DMS53 treated with DMSO at 0.1 percent for 48 hours (cell line): ENCODE data around the gene ACOX1.

Experiments
- DNase-seq: peaks from one replicate; lab custom pipeline; 2025; ENCODE audit not compliant: unreplicated experiment; lab: John Stamatoyannopoulos, UW

The ACOX1 gene

DNA sequence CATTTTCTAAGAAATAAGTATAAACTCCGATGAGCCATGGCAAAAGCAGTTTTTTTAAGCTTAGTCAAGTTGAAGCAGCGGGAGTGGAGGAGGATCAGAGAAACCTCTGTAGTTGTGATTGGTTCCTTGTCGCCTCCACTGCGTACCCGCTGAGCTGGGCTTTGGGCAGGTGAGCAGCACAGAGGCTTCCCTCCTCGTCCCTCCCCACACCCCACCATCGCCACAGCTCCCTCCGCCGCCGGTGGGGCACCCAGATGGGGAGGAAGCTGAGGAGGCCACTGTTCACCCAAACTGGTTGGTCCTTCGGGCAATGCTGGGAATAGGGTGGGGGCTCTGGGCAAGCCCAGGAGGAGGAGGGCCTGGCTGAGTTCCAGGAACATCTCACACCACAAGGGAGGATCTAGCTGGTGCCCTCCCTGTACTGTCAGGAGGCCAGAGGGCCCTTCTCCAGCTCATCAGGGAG lies 69.1 kb downstream of the ACOX1 start:
- DNase-seq: peak; percentile 82

DNA sequence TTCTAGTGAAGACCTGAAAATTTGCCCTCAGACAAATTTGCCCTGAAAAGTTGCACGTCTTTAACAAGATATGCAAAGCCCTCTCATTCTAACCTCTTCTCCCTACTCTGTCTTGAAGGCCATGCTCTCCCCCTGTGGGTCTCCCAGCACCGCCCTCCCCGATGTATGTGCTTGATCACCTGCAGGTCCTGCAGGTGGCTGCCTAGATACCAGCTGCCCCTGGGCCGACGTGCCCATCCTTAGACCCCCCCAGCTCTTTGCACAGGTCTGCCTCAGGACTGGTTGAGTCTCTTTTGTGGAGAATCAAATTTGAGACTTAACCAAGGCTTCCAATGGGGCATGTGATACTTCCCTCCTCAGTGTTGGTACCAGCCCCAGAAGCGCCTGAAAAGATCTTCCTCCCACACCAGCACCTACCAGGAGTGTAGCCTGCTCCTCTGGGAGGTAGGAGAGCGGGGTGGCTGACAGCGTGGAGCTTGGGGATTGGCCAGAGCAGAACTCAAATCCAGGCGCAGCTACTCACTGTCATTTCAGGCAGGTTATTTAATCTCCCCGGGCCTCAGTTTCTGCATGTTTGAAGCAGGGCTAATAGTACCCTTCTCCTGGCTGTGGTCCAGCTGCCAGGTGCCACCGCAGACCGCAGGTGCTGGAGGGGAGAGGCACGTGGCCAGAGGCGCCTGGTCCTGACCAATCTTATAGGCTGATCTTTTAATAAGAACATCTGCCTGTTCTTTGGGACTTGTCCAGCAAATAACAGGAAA lies 69.7 kb downstream of the ACOX1 start:
- peak; percentile 88 for DNase-seq

DNA sequence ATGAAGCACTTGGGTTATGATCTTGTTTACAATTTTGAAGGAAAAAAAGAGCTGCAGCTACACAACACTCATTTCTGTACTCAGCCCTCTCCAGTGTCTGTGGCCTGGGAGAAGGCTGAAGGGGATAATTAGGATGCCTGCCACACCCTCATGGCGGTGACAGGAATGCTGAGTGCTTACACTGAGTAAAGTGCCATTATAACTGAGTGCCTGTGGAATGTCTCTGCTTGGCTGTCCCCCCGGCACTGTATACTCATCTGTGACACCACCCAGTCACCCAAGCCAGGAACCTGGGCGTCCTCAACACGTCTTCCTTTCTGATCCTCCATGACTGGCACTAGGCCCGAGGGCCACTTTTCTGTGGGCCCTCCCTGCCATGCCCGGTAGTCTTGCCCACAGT lies 70.8 kb downstream of the ACOX1 start:
- no peak for DNase-seq

DNA sequence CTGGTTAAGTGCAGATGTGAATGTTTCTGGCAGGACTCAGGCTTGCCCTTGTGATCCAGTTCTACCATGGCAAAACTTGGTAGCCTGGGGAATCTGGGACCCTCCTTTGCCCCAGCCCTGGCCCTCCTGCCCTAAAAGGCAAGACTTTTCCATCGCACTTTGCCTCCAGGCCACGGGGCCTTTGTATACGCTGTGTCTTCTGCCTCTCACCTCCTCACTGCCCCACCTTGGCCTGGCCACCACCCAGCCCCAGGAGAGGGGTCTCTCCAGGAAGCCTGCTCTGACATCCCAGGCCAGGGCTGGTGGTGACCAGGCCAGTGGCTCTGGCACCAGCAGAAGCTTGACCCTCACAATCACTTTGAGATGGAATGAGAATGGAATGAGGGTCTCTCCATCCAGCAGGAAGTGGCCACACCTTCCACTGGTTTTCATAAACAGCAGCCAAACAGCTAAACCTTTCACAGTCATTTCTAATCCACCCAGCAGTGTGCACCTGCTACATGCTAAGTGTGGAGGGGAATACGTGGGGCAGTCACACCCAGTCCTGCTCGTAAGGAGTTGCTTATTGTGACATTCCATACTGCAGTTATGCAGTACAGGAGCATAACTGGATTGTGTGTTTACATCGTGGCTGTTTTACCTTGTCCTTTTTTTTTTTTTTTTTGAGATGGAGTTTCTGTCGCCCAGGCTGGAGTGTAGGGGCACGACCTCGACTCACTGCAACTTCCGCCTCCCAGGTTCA lies 72.7 kb downstream of the ACOX1 start:
- no peak for DNase-seq

DNA sequence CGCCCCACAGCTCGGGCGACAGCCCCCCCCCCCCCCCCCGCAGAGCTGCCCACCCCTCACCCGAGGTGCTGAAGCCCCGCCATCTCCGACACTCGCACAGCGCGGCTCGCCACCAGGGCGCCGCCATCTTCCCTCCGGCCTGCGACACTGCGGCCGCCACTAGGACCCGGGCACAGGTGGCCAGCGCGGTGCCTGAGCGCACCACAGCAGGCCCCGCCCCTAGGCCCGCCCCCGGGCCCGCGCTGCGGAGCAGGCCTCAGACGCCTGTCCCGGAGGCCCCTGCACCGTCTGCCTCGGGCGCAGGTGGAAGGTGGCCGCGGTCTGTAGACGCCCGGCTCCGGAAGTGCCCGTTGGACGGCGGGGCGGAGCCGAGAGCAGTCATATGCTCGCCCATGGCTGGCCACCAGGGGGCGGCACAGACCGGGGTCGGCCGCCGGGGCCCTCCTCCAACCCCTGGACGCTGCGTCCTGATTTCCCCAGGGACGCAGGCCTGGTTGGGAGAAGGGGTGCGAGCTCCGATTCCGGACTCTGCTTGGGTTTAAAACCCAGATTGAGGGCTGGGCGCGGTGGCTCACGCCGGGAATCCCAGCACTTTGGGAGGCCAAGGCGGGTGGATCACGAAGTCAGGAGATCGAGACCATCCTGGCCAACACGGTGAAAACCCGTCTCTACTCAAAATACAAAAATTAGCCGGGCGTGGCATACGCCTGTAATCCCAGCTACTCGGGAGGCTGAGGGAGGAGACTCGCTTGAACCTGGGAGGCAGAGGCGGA lies 74.0 kb downstream of the ACOX1 start, which contains the start of gene MRPL38:
TSS of gene MRPL38 (minus strand) at position 136 of the 773 bp plus-strand sequence. CDS start at position 127, 9 bp downstream.
- DNase-seq: peak; percentile 95

DNA sequence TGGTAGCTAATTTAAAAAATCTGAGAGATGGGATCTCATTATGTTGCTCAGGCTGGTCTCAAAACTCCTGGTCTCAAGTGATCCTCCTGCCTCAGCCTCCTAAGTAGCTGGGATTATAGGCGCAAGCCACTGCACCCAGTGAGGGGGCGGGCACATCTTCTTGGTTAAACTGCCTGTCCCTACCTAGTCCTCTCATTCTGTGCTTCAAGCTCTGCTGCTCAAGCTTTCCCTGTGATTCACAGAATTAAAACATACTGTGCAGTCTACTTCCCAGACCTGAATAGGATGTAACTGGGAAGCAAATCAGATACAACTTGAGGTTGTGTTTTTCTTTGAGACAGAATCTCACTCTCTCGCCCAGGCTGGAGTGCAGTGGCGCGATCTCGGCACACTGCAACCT lies 76.6 kb downstream of the ACOX1 start:
- DNase-seq: no peak

DNA sequence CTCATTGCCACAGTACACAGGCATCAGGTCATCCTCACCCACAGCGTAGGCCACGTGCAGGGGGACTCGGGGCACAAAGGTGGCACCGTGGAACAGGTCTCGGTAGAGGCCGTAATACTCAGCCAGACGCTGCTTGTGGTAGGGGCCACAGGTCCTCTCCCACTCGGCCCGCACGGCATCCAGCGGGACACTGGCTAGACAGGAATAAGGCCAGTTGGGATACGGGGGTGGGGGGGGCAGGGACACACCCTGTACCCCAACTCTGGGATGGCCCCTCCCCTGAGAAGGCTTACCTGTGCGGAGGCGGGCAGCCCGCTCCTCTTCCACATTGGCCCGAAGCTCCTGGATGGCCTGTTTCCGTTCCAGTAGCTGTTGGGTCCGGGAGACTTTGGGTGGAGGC lies 77.2 kb downstream of the ACOX1 start:
- DNase-seq: no peak

DNA sequence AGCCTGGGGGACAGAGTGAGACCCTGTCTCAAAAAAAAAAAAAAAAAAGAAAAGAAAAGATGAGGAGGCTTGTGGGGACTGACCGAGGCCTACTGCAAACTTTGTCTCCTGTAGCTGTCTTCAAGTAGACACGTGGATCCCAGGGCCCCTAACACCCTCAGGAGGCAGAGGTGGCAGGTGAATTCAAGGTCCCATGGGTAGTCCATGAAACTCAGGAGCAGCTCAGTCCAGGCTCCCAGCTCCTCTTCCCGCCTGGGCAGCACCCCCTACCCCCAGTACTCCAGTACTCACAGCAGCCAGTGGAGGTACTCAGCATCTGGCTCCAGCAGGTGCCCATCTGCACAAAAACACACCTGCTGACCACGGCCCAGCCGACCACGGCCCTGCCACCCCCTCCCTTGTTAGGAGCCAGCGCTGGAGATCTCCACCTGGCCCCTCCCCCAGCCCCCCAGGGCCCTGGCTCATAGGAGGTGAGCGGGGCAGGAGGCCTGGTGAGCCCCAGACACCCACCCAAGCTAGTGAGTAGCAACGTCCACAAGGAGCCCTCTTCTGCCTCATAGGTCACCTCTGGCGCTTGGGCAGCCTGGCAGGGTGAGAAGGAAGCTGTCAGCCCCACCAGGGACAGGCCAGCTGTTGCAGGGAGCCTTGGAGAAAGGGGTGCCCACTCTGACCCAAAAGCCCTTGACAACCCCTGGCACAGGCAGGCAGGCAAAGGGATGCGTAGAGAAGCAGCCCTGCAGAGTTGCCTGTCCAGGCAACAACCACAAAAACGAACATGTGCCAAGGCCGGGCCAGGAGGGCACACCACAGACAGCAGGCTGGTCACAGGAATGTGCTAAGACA lies 78.1 kb downstream of the ACOX1 start:
- no peak for DNase-seq

DNA sequence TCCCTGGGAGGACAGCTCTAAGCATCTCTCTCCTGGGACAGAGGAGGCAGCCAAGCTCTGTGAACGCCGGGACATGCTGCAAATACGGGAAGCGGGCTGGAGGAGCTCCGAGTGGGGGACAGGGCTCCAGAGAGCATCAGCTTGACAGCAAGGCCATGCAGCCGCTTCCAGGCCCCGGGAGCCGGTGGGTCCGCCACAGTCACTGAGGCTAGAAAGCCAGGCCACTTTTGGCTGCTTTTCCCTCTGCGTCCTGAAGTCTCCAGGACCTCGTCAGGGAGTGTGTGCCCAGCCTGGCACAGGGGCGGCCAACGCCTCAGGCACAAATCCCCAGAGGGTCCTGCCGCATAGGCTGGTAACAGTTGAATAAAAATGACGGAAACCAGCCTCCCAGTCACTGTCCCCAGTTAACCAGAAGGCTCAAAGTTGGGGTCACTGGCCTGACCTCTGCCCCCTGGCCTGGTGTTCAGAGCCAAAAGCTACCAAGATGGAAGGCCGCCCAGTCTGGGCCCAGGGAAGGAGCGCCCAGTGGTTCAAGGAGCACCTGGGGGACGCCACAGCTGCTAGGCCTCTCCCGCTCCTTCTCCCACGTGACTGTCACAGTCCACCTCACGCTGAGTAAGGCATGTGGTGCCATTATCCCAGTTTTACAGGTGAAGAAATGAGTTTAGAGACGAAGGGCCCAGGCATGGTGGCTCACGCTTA lies 79.0 kb downstream of the ACOX1 start:
- DNase-seq: no peak

DNA sequence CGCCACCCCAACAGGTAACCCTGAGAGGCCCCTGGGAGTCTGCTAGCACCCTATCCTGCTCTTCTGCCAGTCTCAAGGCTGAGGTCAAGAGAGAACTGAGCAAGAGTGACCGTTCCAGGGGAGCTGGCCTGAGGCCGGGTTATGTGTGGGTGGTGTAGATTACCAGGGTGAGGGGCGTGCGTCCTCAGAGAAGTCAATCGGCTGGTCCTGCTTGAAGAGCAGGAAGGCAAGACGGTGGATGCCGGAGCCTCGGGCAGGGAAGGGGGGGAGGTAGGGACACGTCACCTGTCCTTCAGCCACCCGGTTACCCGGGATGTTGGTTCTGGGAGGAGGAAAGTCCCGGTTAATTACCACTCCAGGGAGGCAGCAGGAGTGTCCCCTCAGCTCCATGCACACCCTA lies 79.6 kb downstream of the ACOX1 start:
- DNase-seq: no peak

DNA sequence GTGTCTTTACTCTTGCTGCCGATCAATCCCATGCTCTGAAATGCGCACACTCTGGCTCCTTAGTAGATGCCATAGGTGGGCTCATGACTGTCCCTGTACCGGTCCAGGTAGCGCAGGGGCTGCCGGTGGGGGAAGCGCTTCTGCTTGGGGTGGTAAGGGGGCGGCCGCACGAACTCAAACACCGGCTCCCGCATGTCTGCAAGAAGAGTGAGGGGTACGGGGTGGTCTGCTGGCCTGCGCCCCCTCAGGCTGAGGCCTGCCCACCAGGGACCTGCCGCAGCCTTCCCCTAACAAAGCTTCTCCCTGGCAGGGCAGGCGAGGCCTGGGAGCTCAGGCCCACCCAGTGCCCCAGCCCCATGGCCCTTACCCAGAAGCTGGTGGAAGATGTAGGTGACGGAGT lies 80.2 kb downstream of the ACOX1 start:
- no peak for DNase-seq

DNA sequence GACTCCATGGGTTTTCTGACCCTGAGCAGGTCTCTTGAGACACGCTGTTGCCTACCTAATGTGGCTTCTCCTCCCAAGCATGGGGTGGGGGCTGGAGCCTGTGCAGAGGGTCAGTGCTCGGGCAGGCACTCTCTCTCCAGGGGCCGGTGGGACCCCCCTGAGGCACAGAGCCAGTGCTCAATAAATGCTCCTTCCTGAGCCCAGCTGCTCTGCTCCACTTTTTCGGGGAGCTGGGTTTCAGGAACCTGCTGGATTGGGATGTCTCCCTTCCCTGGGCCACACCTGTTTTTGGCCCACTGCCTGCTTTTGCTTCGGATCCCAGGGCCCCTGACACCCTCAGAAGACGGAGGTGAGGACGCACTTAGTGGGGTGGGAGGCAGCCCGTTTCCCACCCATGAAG lies 80.9 kb downstream of the ACOX1 start:
- DNase-seq: no peak

DNA sequence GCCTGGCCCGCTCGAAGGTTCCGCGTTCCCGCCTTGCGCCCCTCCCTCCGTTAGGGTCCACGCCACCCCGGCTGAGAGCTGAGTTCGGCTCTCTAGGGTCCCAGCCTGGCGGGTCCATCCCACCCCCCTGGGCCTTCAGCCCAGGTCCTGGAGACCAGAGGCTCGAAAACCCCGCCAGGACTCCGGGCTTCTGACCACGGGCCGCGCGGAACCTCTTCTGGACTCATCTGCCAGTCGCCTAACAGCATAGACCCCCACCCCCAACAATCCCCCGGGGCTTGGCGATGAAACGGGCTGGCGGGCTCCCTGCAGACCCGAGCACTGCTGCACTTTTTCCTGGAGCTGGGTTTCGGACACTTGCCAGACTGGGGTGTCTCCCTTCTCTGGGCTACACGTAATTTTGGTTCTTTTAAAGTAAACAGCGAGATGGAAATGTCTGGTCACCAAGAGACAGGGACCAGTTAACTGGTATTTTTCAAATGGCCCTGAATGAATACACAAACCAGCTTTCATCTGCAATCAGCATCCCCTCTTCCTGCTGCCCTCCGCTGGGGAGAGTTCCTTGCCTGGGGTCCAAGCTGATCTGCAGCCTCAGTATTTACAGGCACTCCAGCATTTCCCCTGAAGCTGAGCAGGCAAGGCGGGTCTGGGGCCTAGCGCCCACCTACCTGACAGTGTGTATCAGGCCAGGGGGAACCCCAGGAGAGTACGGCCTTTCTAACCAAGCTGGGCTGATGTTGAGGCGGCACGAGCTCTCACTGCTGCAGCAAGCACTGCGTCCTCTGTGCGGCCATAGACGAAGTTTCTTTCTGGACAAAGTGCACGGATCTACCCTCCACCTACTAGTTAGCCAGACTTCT lies 81.6 kb downstream of the ACOX1 start:
- no peak for DNase-seq

DNA sequence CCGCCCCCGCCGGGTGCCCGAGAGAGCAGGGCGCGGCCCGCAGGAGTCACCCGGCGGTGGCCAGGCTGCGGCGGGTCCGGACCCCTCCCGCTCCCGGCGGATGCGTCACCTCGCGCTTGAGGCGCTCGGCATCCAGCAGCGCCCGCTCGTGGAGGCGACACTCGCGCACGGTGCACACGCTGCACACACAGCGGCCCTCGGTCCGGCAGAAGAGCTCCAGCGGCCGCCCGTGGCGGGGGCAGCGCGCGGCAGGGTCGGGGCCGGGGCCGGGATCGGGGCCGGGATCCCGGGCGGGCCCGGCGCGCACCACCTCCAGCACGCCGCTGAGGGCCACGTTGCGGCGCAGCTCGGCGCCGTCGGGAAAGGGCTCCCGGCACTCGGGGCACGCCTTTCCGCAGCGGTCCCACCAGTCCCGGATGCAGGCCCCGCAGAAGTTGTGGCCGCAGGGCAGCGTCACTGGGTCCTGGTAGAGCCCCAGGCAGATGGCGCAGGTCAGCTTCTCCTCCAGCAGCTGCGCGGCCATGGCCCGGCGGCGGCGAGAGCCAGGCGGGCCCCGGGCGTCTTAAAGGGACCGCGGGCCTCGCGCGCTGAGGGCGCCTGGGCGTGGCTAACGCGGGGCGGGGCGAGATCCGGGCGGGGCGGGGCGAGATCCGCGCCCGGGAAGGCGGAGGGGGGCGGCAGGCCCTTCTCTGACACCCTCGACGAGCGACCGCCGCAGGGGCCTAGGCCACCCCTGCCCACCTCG lies 82.4 kb downstream of the ACOX1 start, which contains the start of gene TRIM65:
TSS of gene TRIM65 (minus strand) at position 537 of the 745 bp plus-strand sequence. CDS start at position 523, 14 bp downstream.
- peak; percentile 68 for DNase-seq

DNA sequence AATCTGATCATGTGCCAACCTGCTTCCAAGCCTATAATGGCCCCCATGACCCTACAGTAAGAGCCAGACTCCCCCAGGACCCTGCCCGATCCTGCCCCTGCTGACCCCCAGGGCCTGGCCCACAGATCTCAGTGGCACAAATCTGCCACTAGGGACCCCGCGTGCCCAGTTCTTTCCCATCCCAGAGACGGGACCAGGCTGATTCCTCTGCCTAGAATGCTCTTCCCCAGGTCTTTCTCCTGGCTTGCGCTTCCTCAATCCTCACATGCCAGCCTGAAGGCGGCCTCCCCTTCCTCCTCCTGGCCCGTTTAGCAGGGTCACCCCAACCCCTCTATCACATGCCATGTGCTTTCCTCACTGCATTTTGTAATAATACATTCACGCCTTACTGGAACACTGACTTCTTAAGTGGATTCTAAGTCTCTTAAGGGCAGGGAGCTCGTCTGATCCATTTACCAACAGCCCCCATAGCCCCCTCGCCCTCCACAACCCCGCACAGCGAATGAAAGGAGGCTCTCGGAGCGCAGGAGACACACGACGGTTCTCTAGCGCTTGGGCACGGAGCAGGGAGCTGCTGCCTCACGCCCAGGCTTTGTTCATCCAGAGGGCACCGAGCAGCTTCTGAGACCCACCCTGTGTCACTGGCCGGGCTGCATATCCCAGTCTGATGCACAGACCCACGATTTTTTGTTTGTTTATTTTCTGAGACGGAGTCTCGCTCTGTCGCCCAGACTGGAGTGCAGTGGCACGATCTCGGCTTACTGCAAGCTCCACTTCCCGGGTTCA lies 83.4 kb downstream of the ACOX1 start:
- no peak for DNase-seq

DNA sequence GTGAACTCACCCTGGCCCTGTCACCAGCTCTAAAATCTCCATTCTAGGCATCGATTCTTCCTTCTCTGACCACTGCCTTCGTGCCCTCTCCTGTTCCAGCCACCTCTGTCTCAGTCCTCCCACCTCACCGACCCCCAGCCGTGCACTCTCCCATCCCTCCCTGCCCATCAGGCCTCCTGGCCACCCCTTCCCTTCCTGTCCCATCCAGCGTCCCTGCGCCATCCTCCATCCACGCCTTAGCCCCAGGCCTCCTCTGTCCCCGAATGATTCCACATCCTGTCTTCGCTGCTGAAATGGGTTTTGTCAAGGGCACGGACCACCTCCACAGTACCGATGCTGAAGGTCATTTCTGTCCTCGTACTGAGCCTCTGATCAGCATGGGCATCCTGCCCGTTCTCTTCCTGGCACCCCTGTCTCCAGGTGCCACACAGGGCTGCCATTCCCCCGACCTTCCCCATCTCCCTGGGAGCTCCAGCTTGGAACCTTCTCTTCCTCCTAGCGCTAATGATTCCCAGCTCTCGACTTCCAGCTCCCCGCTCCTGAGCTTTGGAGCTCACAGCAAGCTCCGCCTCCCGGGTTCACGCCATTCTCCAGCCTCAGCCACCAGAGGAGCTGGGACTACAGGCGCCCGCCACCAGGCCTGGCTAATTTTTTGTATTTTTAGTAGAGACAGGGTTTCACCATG lies 84.8 kb downstream of the ACOX1 start:
- DNase-seq: no peak
